Mesendoderm (in vitro differentiated cells): ENCODE data around the gene TMEM220.
"Not testable (repeated sequence)": the region's sequence is repeated elsewhere in the genome, so short reads cannot be mapped to it uniquely, and the experiment has no call there.

ENCODE experiments used
- DNase-seq: peaks from one replicate; pipeline ENCODE4 v3.0.0; 2013
- H2AK5ac ChIP-seq: 2 replicates; pipeline ENCODE4 v1.6.1; 2013; ENCODE audit warnings: low read length, inconsistent platforms
- H2BK120ac ChIP-seq: 2 replicates; pipeline ENCODE4 v1.6.1; 2013; ENCODE audit warnings: low read depth, mild to moderate bottlenecking, low read length, moderate library complexity, mixed read lengths
- H2BK15ac ChIP-seq: replicated peaks from 2 replicates; pipeline ENCODE4 v1.6.1; 2013; ENCODE audit warnings: low read depth, mild to moderate bottlenecking, moderate library complexity
- H2BK5ac ChIP-seq: 2 replicates; pipeline ENCODE4 v1.6.1; 2013; ENCODE audit warnings: low read length, inconsistent platforms
- H3K18ac ChIP-seq: 2 replicates; pipeline ENCODE4 v1.6.1; 2013; ENCODE audit warnings: mild to moderate bottlenecking, low read length, mixed read lengths
- H3K23ac ChIP-seq: one replicate; pipeline ENCODE4 v1.6.1; 2013; ENCODE audit warnings: low read length
- H3K27ac ChIP-seq: 2 replicates; pipeline ENCODE4 v1.5.1; 2013; ENCODE audit warnings: low read depth, mild to moderate bottlenecking, inconsistent platforms, low read length, moderate library complexity
- H3K27me3 ChIP-seq: 2 replicates; pipeline ENCODE4 v1.6.1; 2013; ENCODE audit warnings: low read length, control low read depth, mild to moderate bottlenecking, inconsistent platforms; ENCODE audit not compliant: insufficient read depth, poor library complexity
- H3K36me3 ChIP-seq: 2 replicates; pipeline ENCODE4 v1.6.1; 2013; ENCODE audit warnings: low read length, inconsistent platforms; ENCODE audit not compliant: control insufficient read depth, insufficient read depth
- H3K4ac ChIP-seq: one replicate; pipeline ENCODE4 v1.6.1; 2013; ENCODE audit warnings: low read depth, mild to moderate bottlenecking, low read length, moderate library complexity
- H3K4me1 ChIP-seq: 2 replicates; pipeline ENCODE4 v1.6.1; 2013; ENCODE audit warnings: low read depth, low read length, inconsistent platforms; ENCODE audit not compliant: control insufficient read depth
- H3K4me2 ChIP-seq: 2 replicates; pipeline ENCODE4 v1.6.1; 2013; ENCODE audit warnings: low read length
- H3K4me3 ChIP-seq: 2 replicates; pipeline ENCODE4 v1.5.1; 2013; ENCODE audit warnings: mild to moderate bottlenecking, low read length
- H3K56ac ChIP-seq: one replicate; pipeline ENCODE4 v1.6.1; 2013; ENCODE audit warnings: low read length
- H3K79me1 ChIP-seq: 2 replicates; pipeline ENCODE4 v1.6.1; 2013; ENCODE audit warnings: low read length, inconsistent platforms
- H3K79me2 ChIP-seq: 2 replicates; pipeline ENCODE4 v1.6.1; 2013; ENCODE audit warnings: mild to moderate bottlenecking, low read length; ENCODE audit not compliant: control insufficient read depth, insufficient read depth
- H3K9ac ChIP-seq: 2 replicates; pipeline ENCODE4 v1.6.1; 2013; ENCODE audit warnings: low read length, inconsistent platforms
- H4K5ac ChIP-seq: one replicate; pipeline ENCODE4 v1.6.1; 2013; ENCODE audit warnings: low read length
- H4K8ac ChIP-seq: one replicate; pipeline ENCODE4 v1.6.1; 2013; ENCODE audit warnings: low read depth, mild to moderate bottlenecking, control low read depth, low read length, moderate library complexity
- WGBS: extraction: QIAGEN DNeasy Blood & Tissue Kit; methylation state at CpG from one replicate; pipeline ENCODE4 v1.1.7; 2013; ENCODE audit warnings: low lambda C conversion rate, missing lambda C conversion rate; ENCODE audit not compliant: insufficient coverage; ENCODE audit errors: extremely low coverage; 5-methylcytosine and 5-hydroxymethylcytosine counted together

The TMEM220 gene

GRCh38 chr17:10732121-10732520 lies 2.3 kb upstream of the TMEM220 start:
- not testable (repeated sequence) for H4K5ac ChIP-seq, H3K4me1 ChIP-seq, H3K18ac ChIP-seq, H3K27me3 ChIP-seq, H3K4me3 ChIP-seq, H4K8ac ChIP-seq, H3K56ac ChIP-seq, H3K27ac ChIP-seq, DNase-seq, H3K79me2 ChIP-seq, H3K9ac ChIP-seq, H3K4ac ChIP-seq, H3K36me3 ChIP-seq, H3K23ac ChIP-seq, H2BK15ac ChIP-seq, H3K4me2 ChIP-seq, H2BK120ac ChIP-seq, H2BK5ac ChIP-seq, H2AK5ac ChIP-seq, H3K79me1 ChIP-seq
- WGBS = no CpG with 5 or more reads among the region's 6 CpGs

GRCh38 chr17:10731408-10731879 lies 1.6 kb upstream of the TMEM220 start:
- H3K18ac ChIP-seq = peak overlapping the region; percentile 8
- H3K4me3 ChIP-seq = no peak overlapping the region
- H3K4me1 ChIP-seq = no peaks in the 10 kb centered on the region
- H3K79me1 ChIP-seq = no peaks in the 10 kb centered on the region
- no peaks in the 10 kb centered on the region for H3K27me3 ChIP-seq
- no peak overlapping the region for H2BK120ac ChIP-seq
- no peak overlapping the region for H2AK5ac ChIP-seq
- no peak overlapping the region for H4K5ac ChIP-seq
- no peak overlapping the region for H3K56ac ChIP-seq
- no peak overlapping the region for H3K23ac ChIP-seq
- no peaks in the 10 kb centered on the region for H3K79me2 ChIP-seq
- H2BK5ac ChIP-seq = no peak overlapping the region
- WGBS = no CpG with 5 or more reads among the region's 6 CpGs
- no peak overlapping the region for H3K9ac ChIP-seq
- H2BK15ac ChIP-seq = no peak overlapping the region
- H3K4ac ChIP-seq = no peak overlapping the region
- no peaks in the 10 kb centered on the region for H3K36me3 ChIP-seq
- no peak overlapping the region for H4K8ac ChIP-seq
- DNase-seq = no peak
- H3K27ac ChIP-seq = no peak overlapping the region
- no peak overlapping the region for H3K4me2 ChIP-seq

- not testable (repeated sequence) for H3K23ac ChIP-seq, H3K36me3 ChIP-seq, H3K27ac ChIP-seq, H3K4me1 ChIP-seq, H2BK5ac ChIP-seq, H3K27me3 ChIP-seq, H3K4me3 ChIP-seq, H3K4ac ChIP-seq, H4K8ac ChIP-seq, H2BK120ac ChIP-seq, H4K5ac ChIP-seq, H3K79me1 ChIP-seq, H3K79me2 ChIP-seq, H3K4me2 ChIP-seq, H3K18ac ChIP-seq, H2AK5ac ChIP-seq, H2BK15ac ChIP-seq, DNase-seq
- Histone ChIP-seq H3K9ac (peak overlapping the region; percentile 68), H3K56ac (peak overlapping the region; percentile 86)
- WGBS = no CpG with 5 or more reads among the region's 15 CpGs
These were observed 424 bp upstream of the TMEM220 start for GRCh38 chr17:10730247-10730646.

- DNase-seq = no peak
- Histone ChIP-seq H3K79me2 (no peaks in the 10 kb centered on the region), H3K4me1 (no peaks in the 10 kb centered on the region), H3K4ac (no peak overlapping the region), H3K79me1 (no peaks in the 10 kb centered on the region), H3K27me3 (no peaks in the 10 kb centered on the region), H3K36me3 (no peaks in the 10 kb centered on the region), H2BK15ac (no peak overlapping the region), H3K9ac (no peak overlapping the region), H3K18ac (no peak overlapping the region), H4K5ac (no peak overlapping the region), H3K4me2 (no peak overlapping the region), H3K27ac (no peak overlapping the region), H3K56ac (no peak overlapping the region), H3K23ac (no peak overlapping the region), H4K8ac (no peak overlapping the region), H3K4me3 (no peak overlapping the region), H2AK5ac (no peak overlapping the region), H2BK120ac (no peak overlapping the region), H2BK5ac (no peak overlapping the region)
- no CpG with 5 or more reads among the region's 10 CpGs for WGBS
These were observed 1.4 kb downstream of the TMEM220 start for GRCh38 chr17:10728331-10728892.

GRCh38 chr17:10727192-10727591 lies 2.6 kb downstream of the TMEM220 start:
- no peaks in the 10 kb centered on the region for H3K79me1 ChIP-seq
- H4K8ac ChIP-seq = no peak overlapping the region
- H3K4ac ChIP-seq = no peak overlapping the region
- no peak overlapping the region for H4K5ac ChIP-seq
- H3K4me1 ChIP-seq = no peaks in the 10 kb centered on the region
- WGBS = no CpG with 5 or more reads among the region's 5 CpGs
- H3K36me3 ChIP-seq = no peaks in the 10 kb centered on the region
- no peaks in the 10 kb centered on the region for H3K27me3 ChIP-seq
- H2BK120ac ChIP-seq = no peak overlapping the region
- no peak overlapping the region for H3K27ac ChIP-seq
- H3K79me2 ChIP-seq = no peaks in the 10 kb centered on the region
- H2BK5ac ChIP-seq = no peak overlapping the region
- no peak overlapping the region for H3K4me3 ChIP-seq
- H2AK5ac ChIP-seq = no peak overlapping the region
- DNase-seq = no peak
- H2BK15ac ChIP-seq = no peak overlapping the region
- H3K4me2 ChIP-seq = no peak overlapping the region
- H3K56ac ChIP-seq = no peak overlapping the region
- H3K18ac ChIP-seq = no peak overlapping the region
- no peak overlapping the region for H3K9ac ChIP-seq
- H3K23ac ChIP-seq = no peak overlapping the region

GRCh38 chr17:10726196-10726595 lies 3.6 kb downstream of the TMEM220 start:
- no peak overlapping the region for H3K27ac ChIP-seq
- H4K8ac ChIP-seq = no peak overlapping the region

More at GRCh38 chr17:10726196-10726595, 3.6 kb downstream of the TMEM220 start:
- H3K36me3 ChIP-seq = no peaks in the 10 kb centered on the region
- DNase-seq = no peak
- no peaks in the 10 kb centered on the region for H3K4me1 ChIP-seq
- H3K4me2 ChIP-seq = no peak overlapping the region
- H3K9ac ChIP-seq = no peak overlapping the region
- H2BK5ac ChIP-seq = no peak overlapping the region
- H3K4me3 ChIP-seq = no peak overlapping the region
- H3K79me1 ChIP-seq = no peaks in the 10 kb centered on the region
- H3K79me2 ChIP-seq = no peaks in the 10 kb centered on the region
- H2BK15ac ChIP-seq = no peak overlapping the region
- no peak overlapping the region for H3K4ac ChIP-seq
- no peak overlapping the region for H4K5ac ChIP-seq
- no peak overlapping the region for H3K56ac ChIP-seq
- no peak overlapping the region for H3K23ac ChIP-seq
- no CpG with 5 or more reads among the region's 2 CpGs for WGBS
- H3K18ac ChIP-seq = no peak overlapping the region
- H2AK5ac ChIP-seq = no peak overlapping the region
- no peaks in the 10 kb centered on the region for H3K27me3 ChIP-seq
- H2BK120ac ChIP-seq = no peak overlapping the region
